Measurements from ENCODE around the gene PPP1R15B.
A peak's percentile ranks its signal among the peaks of the same experiment; 100 is the strongest.

The PPP1R15B gene

GRCh38 chr1:204420039-204421004, 8.7 kb upstream of the PPP1R15B start:
- no peak for DNase-seq (ENCODE audit: low spot score)

- DNase-seq (ENCODE audit: low spot score), result no peak
These were observed 7.4 kb upstream of the PPP1R15B start for GRCh38 chr1:204419064-204419403.

- DNase-seq (ENCODE audit: low spot score), result no peak
These were observed 6.8 kb upstream of the PPP1R15B start for GRCh38 chr1:204418174-204419063.

GRCh38 chr1:204417074-204417997, 5.7 kb upstream of the PPP1R15B start:
- DNase-seq (ENCODE audit: low spot score), result peak; percentile 81

GRCh38 chr1:204416589-204417073, 5.0 kb upstream of the PPP1R15B start:
- no peak for DNase-seq (ENCODE audit: low spot score)

- no peak for DNase-seq (ENCODE audit: low spot score)
These were observed 3.7 kb upstream of the PPP1R15B start for GRCh38 chr1:204415351-204415750.

- no peak for DNase-seq (ENCODE audit: low spot score)
These were observed 2.4 kb upstream of the PPP1R15B start for GRCh38 chr1:204414016-204414415.

GRCh38 chr1:204413170-204413535, 1.5 kb upstream of the PPP1R15B start:
- DNase-seq (ENCODE audit: low spot score), result no peak

GRCh38 chr1:204410688-204411450, 748 bp downstream of the PPP1R15B start:
- DNase-seq (ENCODE audit: low spot score), result peak; percentile 35

GRCh38 chr1:204409836-204410687, 1.6 kb downstream of the PPP1R15B start:
- DNase-seq (ENCODE audit: low spot score), result no peak

GRCh38 chr1:204409123-204409522, 2.5 kb downstream of the PPP1R15B start:
- DNase-seq (ENCODE audit: low spot score), result no peak

- DNase-seq (ENCODE audit: low spot score), result no peak
These were observed 3.0 kb downstream of the PPP1R15B start for GRCh38 chr1:204408602-204409001.

- DNase-seq (ENCODE audit: low spot score), result peak; percentile 70
These were observed 3.5 kb downstream of the PPP1R15B start for GRCh38 chr1:204408074-204408507.

- DNase-seq (ENCODE audit: low spot score), result no peak
These were observed 4.2 kb downstream of the PPP1R15B start for GRCh38 chr1:204407295-204407971.

- no peak for DNase-seq (ENCODE audit: low spot score)
These were observed 5.0 kb downstream of the PPP1R15B start for GRCh38 chr1:204406621-204407020.

GRCh38 chr1:204405988-204406387, 5.6 kb downstream of the PPP1R15B start:
- no peak for DNase-seq (ENCODE audit: low spot score)

GRCh38 chr1:204404629-204405028, 7.0 kb downstream of the PPP1R15B start:
- no peak for DNase-seq (ENCODE audit: low spot score)

- no peak for DNase-seq (ENCODE audit: low spot score)
These were observed 9.2 kb downstream of the PPP1R15B start for GRCh38 chr1:204402391-204402790.

- DNase-seq (ENCODE audit: low spot score), result no peak
These were observed 9.9 kb downstream of the PPP1R15B start for GRCh38 chr1:204401730-204402129.
